Measurements from ENCODE around the gene EFR3B. TPM values are rescaled to one million over a fixed set of nuclear protein-coding genes. Genes with fewer than 3 reads are reported as not detected.

Gene EFR3B
- total and polyA plus RNA-seq, 10 of the 15 experiments (the other 5 are each of a cell fraction or from before 2014, with no cell fraction given) = 0.12 to 3.9 (median 1.8) TPM

DNA sequence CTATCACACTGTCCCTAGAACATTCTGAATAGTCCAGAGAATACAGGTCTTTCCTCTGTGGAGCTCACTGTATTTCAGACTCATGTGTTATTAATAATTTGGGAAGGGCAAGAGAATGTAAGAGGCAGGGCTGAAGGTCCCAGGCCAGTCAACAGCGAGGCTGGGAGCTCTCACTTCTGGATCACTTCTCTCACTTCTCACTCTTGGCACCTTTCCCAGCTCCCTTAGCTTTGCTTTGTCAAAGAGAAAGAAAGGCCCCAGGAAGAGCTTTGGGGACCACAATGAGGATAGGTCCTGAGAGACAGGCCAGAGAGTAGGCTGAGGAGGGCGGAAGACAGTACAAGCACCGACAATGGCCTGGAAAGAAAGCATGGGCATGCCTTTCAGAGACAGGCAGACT is 11.2 kb downstream of the EFR3B start:
- Histone ChIP-seq H3K27ac (ENCODE audit: control insufficient read depth, insufficient read depth) (no peak overlapping the region), H3K4me3 (no peak overlapping the region), H3K27me3 (replicated peaks in 1 of 2; ENCODE audit: control insufficient read depth in 2 of 2, insufficient read depth in 2 of 2, low read length in 1 of 2) (no peaks in the 10 kb centered on the region; a peak in 1 of 4 replicates), H3K79me2 (ENCODE audit: control insufficient read depth, insufficient read depth, low read length) (no peaks in the 10 kb centered on the region), H4K20me1 (ENCODE audit: control insufficient read depth, insufficient read depth) (no peaks in the 10 kb centered on the region), H2AFZ (ENCODE audit: control insufficient read depth, low read depth, low read length) (no peak overlapping the region), H3K4me2 (ENCODE audit: control insufficient read depth, insufficient read depth) (no peak overlapping the region), H3K9ac (ENCODE audit: control insufficient read depth, insufficient read depth, low read length) (no peak overlapping the region), H3K36me3 (ENCODE audit: control insufficient read depth in 2 of 2, insufficient read depth in 2 of 2, low read length in 1 of 2) (no peaks in the 10 kb centered on the region), H3K9me3 (replicated peaks; ENCODE audit: control insufficient read depth, insufficient read depth, low read length) (no peaks in the 10 kb centered on the region), H3K4me1 (ENCODE audit: control insufficient read depth, insufficient read depth, low read length) (peaks cover 19% of the 10 kb centered on the region)
- FAIRE-seq (no peak), ATAC-seq (no peak), DNase-seq (ENCODE audit: low read depth, low spot score) (no peak)
- POLR2A ChIA-PET = no interaction called here
- no TSS peak for BruUV-seq (replicated peaks)
- SMC1A ChIA-PET (ENCODE audit: uncharacterized antibody, unreplicated experiment) = interaction anchor here (0.5 kb wide), 1 partner anchor 425 kb away, joined by 3 read pairs; no protein-coding TSS in a partner anchor
- CTCF ChIA-PET = interaction anchor here (0.7 kb wide), 1 partner anchor 12 kb away, joined by 3 read pairs; no protein-coding TSS in a partner anchor
- in situ Hi-C loops (cut with MboI) (no loop called here), intact Hi-C loops (cut with micrococcal nuclease; ENCODE audit: unreplicated experiment) (no loop called here)
- 65% methylated on average over 3 of the region's 3 CpGs for WGBS (ENCODE audit: insufficient coverage, insufficient replicate concordance, low lambda C conversion rate, missing lambda C conversion rate)
- TF ChIP-seq NRF1 (conservative IDR thresholded peaks at IDR 0.05; ENCODE audit: low read depth, low read length) (no peak), CBX3 (IDR thresholded peaks at IDR 0.05; ENCODE audit: borderline replicate concordance, low read depth) (no peak), IKZF1 (conservative IDR thresholded peaks at IDR 0.05) (no peak), CREB1 (IDR thresholded peaks at IDR 0.05; ENCODE audit: low read depth) (no peak), SUZ12 (IDR thresholded peaks at IDR 0.05; ENCODE audit: unreplicated experiment) (no peak), SRF (IDR thresholded peaks at IDR 0.05; ENCODE audit: low read depth in 2 of 2, low read length in 2 of 2) (no peak), HDAC2 (IDR thresholded peaks at IDR 0.05) (no peak), RUNX3 (IDR thresholded peaks at IDR 0.05; ENCODE audit: low read length) (no peak), RELA (IDR thresholded peaks at IDR 0.05; ENCODE audit: borderline replicate concordance, partially characterized antibody) (no peak), SMARCA5 (IDR thresholded peaks at IDR 0.05) (no peak), SMC3 (IDR thresholded peaks at IDR 0.05; ENCODE audit: borderline replicate concordance, low read length) (no peak), ZZZ3 (IDR thresholded peaks at IDR 0.05; ENCODE audit: control insufficient read depth, insufficient read length, low read depth) (no peak), PKNOX1 (IDR thresholded peaks at IDR 0.05) (no peak), NFYB (IDR thresholded peaks at IDR 0.05; ENCODE audit: insufficient read depth, low read depth, low read length) (no peak)
- TF ChIP-seq, protein P1, sequence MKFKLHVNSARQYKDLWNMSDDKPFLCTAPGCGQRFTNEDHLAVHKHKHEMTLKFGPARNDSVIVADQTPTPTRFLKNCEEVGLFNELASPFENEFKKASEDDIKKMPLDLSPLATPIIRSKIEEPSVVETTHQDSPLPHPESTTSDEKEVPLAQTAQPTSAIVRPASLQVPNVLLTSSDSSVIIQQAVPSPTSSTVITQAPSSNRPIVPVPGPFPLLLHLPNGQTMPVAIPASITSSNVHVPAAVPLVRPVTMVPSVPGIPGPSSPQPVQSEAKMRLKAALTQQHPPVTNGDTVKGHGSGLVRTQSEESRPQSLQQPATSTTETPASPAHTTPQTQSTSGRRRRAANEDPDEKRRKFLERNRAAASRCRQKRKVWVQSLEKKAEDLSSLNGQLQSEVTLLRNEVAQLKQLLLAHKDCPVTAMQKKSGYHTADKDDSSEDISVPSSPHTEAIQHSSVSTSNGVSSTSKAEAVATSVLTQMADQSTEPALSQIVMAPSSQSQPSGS (IDR thresholded peaks at IDR 0.05; ENCODE audit: low read length) = no peak
- TF ChIP-seq, protein P2, sequence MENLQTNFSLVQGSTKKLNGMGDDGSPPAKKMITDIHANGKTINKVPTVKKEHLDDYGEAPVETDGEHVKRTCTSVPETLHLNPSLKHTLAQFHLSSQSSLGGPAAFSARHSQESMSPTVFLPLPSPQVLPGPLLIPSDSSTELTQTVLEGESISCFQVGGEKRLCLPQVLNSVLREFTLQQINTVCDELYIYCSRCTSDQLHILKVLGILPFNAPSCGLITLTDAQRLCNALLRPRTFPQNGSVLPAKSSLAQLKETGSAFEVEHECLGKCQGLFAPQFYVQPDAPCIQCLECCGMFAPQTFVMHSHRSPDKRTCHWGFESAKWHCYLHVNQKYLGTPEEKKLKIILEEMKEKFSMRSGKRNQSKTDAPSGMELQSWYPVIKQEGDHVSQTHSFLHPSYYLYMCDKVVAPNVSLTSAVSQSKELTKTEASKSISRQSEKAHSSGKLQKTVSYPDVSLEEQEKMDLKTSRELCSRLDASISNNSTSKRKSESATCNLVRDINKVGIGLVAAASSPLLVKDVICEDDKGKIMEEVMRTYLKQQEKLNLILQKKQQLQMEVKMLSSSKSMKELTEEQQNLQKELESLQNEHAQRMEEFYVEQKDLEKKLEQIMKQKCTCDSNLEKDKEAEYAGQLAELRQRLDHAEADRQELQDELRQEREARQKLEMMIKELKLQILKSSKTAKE (IDR thresholded peaks at IDR 0.05; ENCODE audit: low read depth, poor library complexity, severe bottlenecking) = no peak
- RAD21 ChIA-PET (ENCODE audit: unreplicated experiment) = no interaction called here
